PC-3 (cell line): ENCODE data around the gene MRPL37. TPM values are rescaled to one million over a fixed set of nuclear protein-coding genes. Genes with fewer than 3 reads are reported as not detected.

Experiments used
- ATAC-seq: fragments of 200-7000 bp; cut with Tn5 transposase; 2 replicates; pipeline ENCODE4 v1.9.1; 2020; ENCODE audit warnings: mild to moderate bottlenecking, moderate library complexity
- BruUV-seq: library from RNA; stranded (reverse); fragments of 400-500 nt; replicated peaks from 2 replicates; lab custom pipeline; 2021; lab: Mats Ljungman, UMichigan
- CTCF ChIA-PET: fragments of 300-600 bp; sonication (Branson Sonifier 250); formaldehyde crosslinking; loops from one replicate; lab custom pipeline; 2022; ENCODE audit warnings: antibody characterized with exemption; lab: Charles Lee
- POLR2A ChIA-PET: fragments of 300-600 bp; sonication (Branson Sonifier 250); formaldehyde crosslinking; loops from one replicate; lab custom pipeline; 2022; ENCODE audit warnings: antibody characterized with exemption; ENCODE audit not compliant: unreplicated experiment; lab: Charles Lee
- DNase-seq: peaks from one replicate; pipeline ENCODE4 v3.0.0-alpha.2; 2015
- H2AFZ ChIP-seq: fragments of 300-600 bp; sonication (generic); 2 replicates; pipeline ENCODE4 v1.6.0; 2016; ENCODE audit warnings: antibody characterized with exemption, low read length
- H3F3A ChIP-seq: fragments of 300-600 bp; sonication (generic); one replicate; pipeline ENCODE4 v1.6.0; 2017; ENCODE audit warnings: antibody characterized with exemption, low read length, control low read depth, mild to moderate bottlenecking; ENCODE audit not compliant: unreplicated experiment
- H3K27ac ChIP-seq: fragments of 300-600 bp; sonication (generic); 2 replicates; pipeline ENCODE4 v1.5.1; 2016; ENCODE audit warnings: mild to moderate bottlenecking, low read length
- H3K27me3 ChIP-seq: fragments of 300-600 bp; sonication (generic); 2 replicates; pipeline ENCODE4 v1.6.1; 2016; ENCODE audit warnings: low read length, mixed read lengths
- H3K36me3 ChIP-seq: fragments of 300-600 bp; sonication (generic); 2 replicates; pipeline ENCODE4 v1.6.1; 2016; ENCODE audit warnings: low read depth, mixed run types, low read length, mixed read lengths
- H3K4me1 ChIP-seq: fragments of 300-600 bp; sonication (generic); 2 replicates; pipeline ENCODE4 v1.5.1; 2016; ENCODE audit warnings: low read length; ENCODE audit not compliant: insufficient read depth
- H3K4me2 ChIP-seq: fragments of 300-600 bp; sonication (generic); 2 replicates; pipeline ENCODE4 v1.6.0; 2016; ENCODE audit warnings: low read length
- H3K4me3 ChIP-seq: fragments of 300-600 bp; sonication (generic); 2 replicates; pipeline ENCODE4 v1.5.1; 2016; ENCODE audit warnings: mild to moderate bottlenecking, low read length, mixed read lengths
- H3K79me2 ChIP-seq: fragments of 300-600 bp; sonication (generic); 2 replicates; pipeline ENCODE4 v1.6.1; 2017; ENCODE audit warnings: low read length, mixed read lengths
- H3K9ac ChIP-seq: fragments of 300-600 bp; sonication (generic); 2 replicates; pipeline ENCODE4 v1.6.0; 2016; ENCODE audit warnings: mild to moderate bottlenecking, low read length
- H3K9me2 ChIP-seq: fragments of 300-600 bp; sonication (generic); replicated peaks from 2 replicates; pipeline ENCODE4 v1.6.1; 2016; ENCODE audit warnings: mixed run types, low read length, mixed read lengths
- H3K9me3 ChIP-seq: fragments of 300-600 bp; sonication (generic); 2 replicates; pipeline ENCODE4 v1.6.1; 2016; ENCODE audit warnings: low read length, mixed read lengths
- H4K20me1 ChIP-seq: fragments of 300-600 bp; sonication (generic); 2 replicates; pipeline ENCODE4 v1.6.1; 2016; ENCODE audit warnings: low read length, mixed read lengths
- EZH2 ChIP-seq: fragments of 300-600 bp; sonication (generic); IDR thresholded peaks from one replicate; pipeline ENCODE4 v1.6.1; 2017; ENCODE audit warnings: antibody characterized with exemption, mild to moderate bottlenecking, low read length; ENCODE audit not compliant: unreplicated experiment
- EZH2phosphoT487 ChIP-seq: fragments of 300-600 bp; sonication (generic); IDR thresholded peaks from 2 replicates; pipeline ENCODE4 v1.6.1; 2018; ENCODE audit warnings: mild to moderate bottlenecking, antibody characterized with exemption, low read length, borderline replicate concordance
- intact Hi-C: fragments of 100-400 bp; cut with micrococcal nuclease; formaldehyde crosslinking; loops from 2 replicates; pipeline ENCODE4 v1.9.0; 2023
- total RNA-seq: library from RNA; depleted of rRNA; stranded (reverse); fragments of >200 nt; gene quantifications from 2 replicates; pipeline ENCODE4 v1.2.3, GENCODE V29; 2014
- TF ChIP-seq, protein P1 (sequence below): fragments of 300-600 bp; sonication (generic); conservative IDR thresholded peaks from 2 replicates; pipeline ENCODE4 v1.5.1; 2017; ENCODE audit warnings: antibody characterized with exemption, low read depth, mild to moderate bottlenecking, low read length

MRPL37 gene
- total RNA-seq, 1 experiment from 2014 or later = 191 TPM

DNA sequence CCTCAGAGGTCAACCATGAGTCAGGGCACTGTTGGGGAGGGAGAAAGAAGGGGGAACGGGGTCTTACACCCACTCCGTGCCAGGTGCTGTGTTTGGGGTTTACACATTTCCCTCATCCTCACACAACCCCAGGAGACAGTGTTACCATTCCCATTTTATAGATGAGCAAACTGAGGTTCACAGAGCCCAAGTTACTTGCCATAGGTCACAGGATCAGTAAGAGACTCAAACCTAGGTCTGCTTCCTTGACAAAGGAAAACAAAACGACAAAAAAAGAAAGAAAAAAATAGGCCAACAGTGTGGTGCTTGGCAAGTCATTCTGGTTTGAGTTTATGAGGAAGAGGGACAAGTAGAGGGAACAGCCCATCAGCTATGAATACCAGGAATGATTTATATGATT, 30.9 kb upstream of the MRPL37 start:
- peaks cover 6% of the 10 kb centered on the region; the same call in 1 of the 2 replicates for H3K4me1 ChIP-seq
- DNase-seq (no peak), ATAC-seq (no peak)
- no peaks in the 10 kb centered on the region for H3K79me2 ChIP-seq
- H3K27ac ChIP-seq = no peak overlapping the region
- TF ChIP-seq EZH2phosphoT487 (no peak), EZH2 (no peak)
- TF ChIP-seq, protein P1, sequence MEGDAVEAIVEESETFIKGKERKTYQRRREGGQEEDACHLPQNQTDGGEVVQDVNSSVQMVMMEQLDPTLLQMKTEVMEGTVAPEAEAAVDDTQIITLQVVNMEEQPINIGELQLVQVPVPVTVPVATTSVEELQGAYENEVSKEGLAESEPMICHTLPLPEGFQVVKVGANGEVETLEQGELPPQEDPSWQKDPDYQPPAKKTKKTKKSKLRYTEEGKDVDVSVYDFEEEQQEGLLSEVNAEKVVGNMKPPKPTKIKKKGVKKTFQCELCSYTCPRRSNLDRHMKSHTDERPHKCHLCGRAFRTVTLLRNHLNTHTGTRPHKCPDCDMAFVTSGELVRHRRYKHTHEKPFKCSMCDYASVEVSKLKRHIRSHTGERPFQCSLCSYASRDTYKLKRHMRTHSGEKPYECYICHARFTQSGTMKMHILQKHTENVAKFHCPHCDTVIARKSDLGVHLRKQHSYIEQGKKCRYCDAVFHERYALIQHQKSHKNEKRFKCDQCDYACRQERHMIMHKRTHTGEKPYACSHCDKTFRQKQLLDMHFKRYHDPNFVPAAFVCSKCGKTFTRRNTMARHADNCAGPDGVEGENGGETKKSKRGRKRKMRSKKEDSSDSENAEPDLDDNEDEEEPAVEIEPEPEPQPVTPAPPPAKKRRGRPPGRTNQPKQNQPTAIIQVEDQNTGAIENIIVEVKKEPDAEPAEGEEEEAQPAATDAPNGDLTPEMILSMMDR = no peak
- CTCF ChIA-PET = no interaction called here
- no peaks in the 10 kb centered on the region for H3K9me3 ChIP-seq
- H2AFZ ChIP-seq = no peak overlapping the region
- no TSS peak for BruUV-seq
- H3K27me3 ChIP-seq = no peaks in the 10 kb centered on the region
- H4K20me1 ChIP-seq = no peaks in the 10 kb centered on the region
- H3K4me2 ChIP-seq = no peak overlapping the region
- intact Hi-C loops = no loop called here
- POLR2A ChIA-PET = no interaction called here
- H3K9ac ChIP-seq = no peak overlapping the region
- H3F3A ChIP-seq = no peaks in the 10 kb centered on the region
- no peaks in the 10 kb centered on the region for H3K36me3 ChIP-seq
- no peak overlapping the region for H3K4me3 ChIP-seq
- no peaks in the 10 kb centered on the region for H3K9me2 ChIP-seq

DNA sequence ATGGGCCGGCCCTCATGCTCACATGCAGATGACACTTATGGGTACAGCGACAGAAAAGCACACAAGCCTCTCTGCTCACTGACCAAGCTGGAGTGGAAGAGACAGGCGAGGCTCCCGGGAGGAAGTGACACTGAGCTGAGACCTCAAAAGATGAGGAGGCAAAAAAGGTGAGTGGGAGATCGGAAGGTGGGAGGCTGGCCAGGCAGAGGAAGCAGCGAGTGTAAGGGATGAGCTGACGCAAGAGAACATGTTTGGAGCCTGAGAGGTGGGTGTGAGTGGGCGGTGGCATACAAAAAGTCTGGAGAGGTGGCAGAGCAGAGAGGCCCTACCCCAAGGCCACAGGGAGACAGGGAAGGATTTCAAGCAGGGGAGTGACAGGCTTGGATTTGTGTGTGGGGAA, 29.0 kb upstream of the MRPL37 start:
- no peak overlapping the region for H3K27ac ChIP-seq
- H3K4me1 ChIP-seq = peaks cover 6% of the 10 kb centered on the region; the same call in 1 of the 2 replicates
- H3K4me3 ChIP-seq = no peak overlapping the region
- H3K36me3 ChIP-seq = no peaks in the 10 kb centered on the region
- TF ChIP-seq EZH2 = no peak
- no peaks in the 10 kb centered on the region for H3K79me2 ChIP-seq
- CTCF ChIA-PET = no interaction called here
- H3K9me2 ChIP-seq = no peaks in the 10 kb centered on the region
- H3F3A ChIP-seq = no peaks in the 10 kb centered on the region
- H3K27me3 ChIP-seq = no peaks in the 10 kb centered on the region
- intact Hi-C loops = no loop called here
- H3K9ac ChIP-seq = no peak overlapping the region
- BruUV-seq = no TSS peak
- POLR2A ChIA-PET = no interaction called here
- H2AFZ ChIP-seq = no peak overlapping the region
- ATAC-seq (no peak), DNase-seq (no peak)
- no peaks in the 10 kb centered on the region for H4K20me1 ChIP-seq
- no peaks in the 10 kb centered on the region for H3K9me3 ChIP-seq
- H3K4me2 ChIP-seq = no peak overlapping the region

- TF ChIP-seq, protein P1 = no peak
- TF ChIP-seq EZH2phosphoT487 = no peak
- no peak for TF ChIP-seq EZH2
- Histone ChIP-seq H3K36me3 (no peaks in the 10 kb centered on the region), H3K4me2 (no peak overlapping the region), H3K27me3 (no peaks in the 10 kb centered on the region), H3K27ac (no peak overlapping the region), H3K9me3 (no peaks in the 10 kb centered on the region), H3K79me2 (no peaks in the 10 kb centered on the region), H4K20me1 (no peaks in the 10 kb centered on the region), H3K4me1 (peaks cover 6% of the 10 kb centered on the region; the same call in 1 of the 2 replicates), H3K9ac (no peak overlapping the region), H2AFZ (no peak overlapping the region), H3K9me2 (no peaks in the 10 kb centered on the region), H3K4me3 (no peak overlapping the region), H3F3A (no peaks in the 10 kb centered on the region)
- DNase-seq = no peak
- ATAC-seq = no peak
- ChIA-PET POLR2A (no interaction called here), CTCF (no interaction called here)
- intact Hi-C loops = no loop called here
- no TSS peak for BruUV-seq
Observed at GRCh38 chr1:54171606-54172005, 28.4 kb upstream of the MRPL37 start.
